ENCODE results near the gene KRTAP10-3.
"Not testable (repeated sequence)": the region's sequence is repeated elsewhere in the genome, so short reads cannot be mapped to it uniquely, and the experiment has no call there.

Gene KRTAP10-3

GRCh38 chr21:44558695-44559094, at the start of gene KRTAP10-3:
TSS of gene KRTAP10-3 (minus strand) at chr21:44558795. CDS start at chr21:44558715, 80 bp downstream.
- DNase-seq (ENCODE audit: low spot score): no peak

- no peak for DNase-seq (ENCODE audit: low spot score)
Measured at GRCh38 chr21:44606495-44606894, 47.9 kb upstream of the KRTAP10-3 start.

- no peak for DNase-seq (ENCODE audit: low spot score)
Measured at GRCh38 chr21:44603911-44604310, 45.3 kb upstream of the KRTAP10-3 start.

- DNase-seq (ENCODE audit: low spot score): no peak
Measured at GRCh38 chr21:44603109-44603875, 44.7 kb upstream of the KRTAP10-3 start.

- no peak for DNase-seq (ENCODE audit: low spot score)
Measured at GRCh38 chr21:44602463-44602850, 43.9 kb upstream of the KRTAP10-3 start.

- no peak for DNase-seq (ENCODE audit: low spot score)
Measured at GRCh38 chr21:44601596-44602462, 43.2 kb upstream of the KRTAP10-3 start.

- not testable (repeated sequence) for DNase-seq (ENCODE audit: low spot score)
Measured at GRCh38 chr21:44601091-44601490, 42.5 kb upstream of the KRTAP10-3 start.

GRCh38 chr21:44600118-44600978, 41.8 kb upstream of the KRTAP10-3 start, which contains the start of gene KRTAP10-7:
TSS of gene KRTAP10-7 (plus strand) at chr21:44600597. CDS start at chr21:44600622, 25 bp downstream.
- not testable (repeated sequence) for DNase-seq (ENCODE audit: low spot score)

GRCh38 chr21:44599264-44600029, 40.9 kb upstream of the KRTAP10-3 start:
- no peak for DNase-seq (ENCODE audit: low spot score)

GRCh38 chr21:44598061-44598460, 39.5 kb upstream of the KRTAP10-3 start:
- DNase-seq (ENCODE audit: low spot score): no peak

GRCh38 chr21:44596068-44596725, 37.6 kb upstream of the KRTAP10-3 start:
- DNase-seq (ENCODE audit: low spot score): no peak

- no peak for DNase-seq (ENCODE audit: low spot score)
Measured at GRCh38 chr21:44595524-44595923, 36.9 kb upstream of the KRTAP10-3 start.

GRCh38 chr21:44594406-44594916, 35.9 kb upstream of the KRTAP10-3 start:
- no peak for DNase-seq (ENCODE audit: low spot score)

GRCh38 chr21:44593598-44594405, 35.2 kb upstream of the KRTAP10-3 start:
- no peak for DNase-seq (ENCODE audit: low spot score)

GRCh38 chr21:44592446-44593311, 34.1 kb upstream of the KRTAP10-3 start, which contains the start of gene KRTAP10-6:
TSS of gene KRTAP10-6 (minus strand) at chr21:44592505. CDS start at chr21:44592484, 21 bp downstream.
- DNase-seq (ENCODE audit: low spot score): no peak

GRCh38 chr21:44591801-44592130, 33.2 kb upstream of the KRTAP10-3 start:
- DNase-seq (ENCODE audit: low spot score): not testable (repeated sequence)

GRCh38 chr21:44590897-44591800, 32.6 kb upstream of the KRTAP10-3 start:
- DNase-seq (ENCODE audit: low spot score): not testable (repeated sequence)
